ENCODE data around the gene SERTM2.
"Not testable (repeated sequence)": the region's sequence is repeated elsewhere in the genome, so short reads cannot be mapped to it uniquely, and the experiment has no call there.

SERTM2 gene

DNA sequence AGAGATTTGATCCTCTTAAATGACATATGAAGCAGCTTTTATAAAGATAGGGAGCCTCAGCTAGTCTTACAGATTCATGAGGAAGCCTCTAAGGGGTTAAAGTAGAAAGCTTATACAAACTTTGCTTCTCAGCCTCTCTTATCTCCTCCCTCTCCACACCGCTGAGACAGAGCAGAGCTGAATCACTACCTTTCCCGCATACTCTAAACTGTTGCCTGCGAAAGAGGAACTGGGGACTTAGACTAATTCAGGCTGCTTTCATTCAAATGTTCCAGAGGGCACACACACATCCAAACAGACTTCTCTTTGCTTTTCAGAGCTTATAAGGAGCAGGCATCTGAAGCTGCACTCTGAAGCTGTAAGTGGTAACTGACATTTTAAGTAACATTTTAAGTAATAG is at the start of gene SERTM2:
TSS of gene SERTM2 (plus strand) at position 169 of the 400 bp plus-strand sequence. CDS start 7,213 bp downstream, outside the sequence.
- DNase-seq (ENCODE audit: low read depth) = no peak

DNA sequence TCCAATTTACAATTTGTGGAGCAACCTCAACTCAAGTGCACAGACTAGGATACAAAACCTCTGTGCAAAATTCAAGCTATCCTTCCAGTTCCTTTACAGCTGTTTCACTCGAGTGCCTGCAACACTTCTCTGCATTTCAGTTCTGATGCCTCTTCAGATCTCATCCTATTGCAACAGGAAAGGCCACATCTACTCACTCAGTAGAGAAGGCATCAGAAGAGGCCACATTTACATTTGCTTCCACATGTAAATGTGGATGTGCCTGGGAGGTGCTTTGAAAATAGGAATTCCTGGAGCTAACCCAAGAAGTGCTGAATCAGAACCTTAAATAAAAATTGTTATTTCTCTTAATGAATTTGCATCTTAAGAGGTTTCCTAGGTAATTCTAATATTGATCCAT is 45.8 kb upstream of the SERTM2 start:
- no peak for DNase-seq (ENCODE audit: low read depth)

DNA sequence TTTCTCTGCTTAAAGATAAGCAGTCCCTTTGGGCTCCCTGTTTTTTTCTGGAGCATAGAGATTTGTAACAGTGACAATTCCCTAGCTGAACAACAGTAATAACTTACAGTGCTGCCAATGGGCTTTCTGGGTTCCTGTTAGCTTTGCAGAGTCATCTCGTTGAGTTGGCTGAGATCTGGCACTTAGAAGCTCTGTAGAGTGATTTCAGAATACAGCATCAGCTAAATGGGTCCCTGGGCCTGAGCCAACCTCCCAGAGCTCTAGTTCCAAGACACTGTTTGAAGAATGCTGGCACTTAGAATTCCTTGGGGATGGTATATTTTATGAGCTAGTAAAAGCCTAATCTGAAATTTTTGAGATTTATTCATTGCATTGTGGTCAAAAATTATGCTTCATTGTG is 43.5 kb upstream of the SERTM2 start:
- peak; percentile 6 for DNase-seq (ENCODE audit: low read depth)

DNA sequence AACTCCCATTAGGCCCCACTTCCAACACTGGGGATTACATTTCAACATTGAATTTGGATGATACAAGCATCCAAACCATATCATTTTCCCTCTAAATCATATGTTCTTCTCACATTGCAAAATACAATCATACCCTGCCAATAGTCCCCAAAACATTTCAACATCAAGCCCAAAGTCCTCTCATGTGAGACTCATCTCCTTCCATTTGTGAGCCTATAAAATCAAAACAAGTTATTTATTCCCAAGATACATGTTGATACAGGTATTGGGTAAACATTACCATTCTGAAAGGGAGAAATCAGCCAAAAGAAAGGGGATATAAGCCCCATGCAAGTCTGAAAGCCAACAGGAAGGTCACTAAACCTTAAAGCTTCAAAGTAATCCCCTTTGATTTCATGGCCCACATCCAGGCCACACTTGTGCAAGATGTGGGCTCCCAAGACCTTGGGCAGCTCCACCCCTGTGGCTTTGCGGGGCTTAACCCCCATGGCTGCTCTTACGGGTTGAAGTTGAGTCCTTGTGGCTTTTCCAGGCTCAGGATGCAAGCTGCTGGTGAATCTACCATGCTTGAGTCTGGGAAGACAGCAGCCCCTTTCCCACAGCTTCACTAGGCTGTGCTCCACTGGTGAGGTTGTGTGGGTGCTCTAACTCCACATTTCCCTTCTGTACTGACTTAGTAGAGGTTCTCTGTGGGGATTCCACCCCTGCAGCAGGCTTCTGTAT is 40.6 kb upstream of the SERTM2 start:
- DNase-seq (ENCODE audit: low read depth) = no peak

DNA sequence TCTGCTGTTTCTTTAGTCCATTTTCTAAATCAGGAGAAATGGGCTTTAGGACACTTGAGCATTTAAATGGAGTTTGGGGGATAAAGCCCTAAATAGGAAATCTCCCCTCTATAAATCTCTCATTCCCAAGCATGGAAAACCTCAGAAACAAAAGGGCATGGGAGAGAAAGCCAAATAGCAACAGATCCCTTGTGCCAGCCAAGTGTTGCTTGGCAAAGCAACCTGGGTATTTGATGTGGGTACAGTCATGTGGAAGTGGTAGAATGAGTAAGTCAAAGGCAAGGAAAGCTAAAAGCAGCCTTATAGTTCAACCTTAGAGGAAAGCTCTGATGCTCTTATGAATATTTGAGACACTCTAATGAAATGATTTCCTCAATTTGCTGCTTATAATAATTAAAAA is 29.5 kb upstream of the SERTM2 start:
- DNase-seq (ENCODE audit: low read depth) = no peak

DNA sequence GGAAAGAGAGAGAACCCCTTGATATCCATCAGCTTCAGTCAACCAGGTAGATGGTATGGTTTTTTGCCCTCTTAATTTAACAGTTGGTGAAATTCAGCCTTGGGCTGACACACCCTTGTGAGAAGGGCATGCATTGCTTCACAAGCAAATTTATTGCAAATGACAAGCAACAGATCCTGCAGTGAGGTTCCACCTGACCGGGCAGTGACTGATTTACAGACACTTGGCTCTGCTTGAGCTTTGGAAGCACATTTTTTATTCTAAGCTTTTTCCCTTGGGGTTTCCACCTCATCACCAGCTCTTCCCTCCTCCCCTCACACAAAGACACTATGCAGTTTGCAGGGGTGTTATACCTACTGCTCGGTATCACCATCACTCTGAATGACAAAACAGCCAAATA is 28.3 kb upstream of the SERTM2 start:
- DNase-seq (ENCODE audit: low read depth) = no peak

DNA sequence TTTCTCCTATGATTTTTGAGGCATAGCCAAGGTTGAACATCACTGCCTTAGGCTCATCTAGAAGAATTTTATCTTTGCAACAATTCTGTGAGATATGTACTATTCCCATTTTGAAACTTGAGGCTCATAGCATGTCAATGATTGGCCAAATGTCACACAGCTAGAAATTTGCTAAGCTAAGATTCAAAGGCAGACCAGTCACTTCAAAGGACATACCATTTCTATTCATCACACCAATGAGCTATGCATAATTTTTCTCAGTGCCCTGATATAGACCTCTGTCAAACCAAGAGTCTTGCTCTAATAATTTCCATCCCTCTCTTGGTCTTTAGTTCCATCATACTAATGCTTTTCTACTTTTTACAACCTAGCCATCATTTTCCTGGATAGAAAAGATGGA is 27.6 kb upstream of the SERTM2 start:
- no peak for DNase-seq (ENCODE audit: low read depth)

DNA sequence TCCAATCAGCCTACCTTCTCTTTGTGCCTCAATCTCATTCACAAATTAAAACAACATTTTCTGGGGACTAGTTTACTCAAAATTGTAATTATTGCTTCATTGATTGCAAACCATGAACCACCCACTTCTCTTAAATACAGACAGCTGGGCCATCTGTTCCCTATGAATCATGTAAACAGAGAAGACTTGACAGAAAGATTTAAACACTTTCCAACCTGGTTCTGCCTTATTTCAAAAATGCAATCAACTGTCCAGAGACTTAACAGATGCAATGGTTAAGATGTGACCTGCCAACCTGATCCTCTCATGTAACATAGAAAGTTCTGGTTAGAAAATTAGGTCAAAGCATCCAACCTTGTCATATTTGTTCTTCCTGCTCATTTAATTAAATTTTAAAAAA is 20.8 kb upstream of the SERTM2 start:
- no peak for DNase-seq (ENCODE audit: low read depth)

DNA sequence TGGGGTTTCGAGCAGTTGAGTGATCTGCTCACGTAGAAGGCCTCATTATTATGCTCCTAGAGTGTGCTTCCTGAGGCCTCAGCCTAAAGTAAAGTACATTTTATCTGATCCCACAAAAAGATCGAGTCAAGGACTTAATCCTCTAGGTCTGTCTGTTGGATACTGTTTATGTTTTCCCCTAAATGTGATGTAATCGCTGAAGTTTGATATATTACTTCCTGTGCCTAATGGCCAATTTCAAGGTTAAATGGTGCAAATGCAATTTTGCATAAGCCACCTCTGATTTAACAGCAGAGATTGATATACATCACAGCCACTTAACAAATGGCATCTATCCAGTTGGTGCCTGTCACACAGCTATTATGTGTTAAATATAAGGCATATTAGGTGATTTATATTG is 19.4 kb upstream of the SERTM2 start:
- DNase-seq (ENCODE audit: low read depth) = no peak

DNA sequence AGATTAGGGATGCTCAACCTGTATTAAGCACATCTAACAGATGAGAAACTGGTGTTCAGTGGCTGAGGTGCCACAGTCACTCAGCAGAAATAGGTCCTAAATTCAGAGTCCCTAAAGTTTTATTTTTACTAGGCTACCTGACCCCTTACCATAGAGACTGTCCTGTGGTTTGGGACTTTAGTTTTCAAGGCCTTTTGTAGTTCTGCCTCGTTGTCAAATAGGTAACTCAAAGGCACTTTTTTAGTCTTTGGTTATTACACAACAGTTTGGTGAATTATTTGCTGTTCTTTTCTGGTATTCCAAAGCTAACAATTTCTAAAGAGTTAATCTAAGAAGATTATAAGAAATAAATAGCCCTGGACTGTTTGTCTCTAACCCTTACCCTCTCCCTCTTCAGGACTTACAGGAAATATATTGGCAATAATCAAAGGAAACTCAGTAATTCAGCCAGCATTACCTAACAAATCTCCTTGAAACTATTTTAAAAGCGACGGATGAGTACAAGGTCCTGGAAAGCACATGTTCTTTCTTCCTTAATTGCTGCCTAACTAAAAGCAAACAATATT is 12.8 kb upstream of the SERTM2 start:
- DNase-seq (ENCODE audit: low read depth) = no peak

DNA sequence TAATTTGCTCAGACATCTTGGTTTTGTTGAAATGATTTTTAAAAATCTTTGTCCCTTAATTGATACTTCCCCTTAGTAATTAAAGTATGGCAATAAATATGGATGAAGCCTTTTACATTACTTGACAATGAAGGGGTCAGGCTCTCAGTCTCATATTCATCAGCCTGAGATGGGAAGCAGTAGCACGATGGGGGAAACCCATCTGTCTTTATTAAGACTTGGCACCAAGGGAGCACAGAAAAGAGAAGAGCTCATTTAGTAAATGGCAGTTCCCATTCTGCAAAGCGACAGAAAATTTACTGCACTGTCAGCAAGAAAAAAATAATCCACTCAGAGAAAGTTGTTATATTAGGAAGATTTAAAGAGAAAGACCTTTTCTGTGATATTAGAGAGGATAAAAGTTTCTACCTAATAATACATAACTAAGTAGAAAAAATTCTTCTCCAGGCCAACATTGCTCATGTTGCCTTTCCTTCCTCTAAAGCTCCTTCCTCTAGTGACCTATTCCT is 7.9 kb upstream of the SERTM2 start:
- DNase-seq (ENCODE audit: low read depth) = no peak

DNA sequence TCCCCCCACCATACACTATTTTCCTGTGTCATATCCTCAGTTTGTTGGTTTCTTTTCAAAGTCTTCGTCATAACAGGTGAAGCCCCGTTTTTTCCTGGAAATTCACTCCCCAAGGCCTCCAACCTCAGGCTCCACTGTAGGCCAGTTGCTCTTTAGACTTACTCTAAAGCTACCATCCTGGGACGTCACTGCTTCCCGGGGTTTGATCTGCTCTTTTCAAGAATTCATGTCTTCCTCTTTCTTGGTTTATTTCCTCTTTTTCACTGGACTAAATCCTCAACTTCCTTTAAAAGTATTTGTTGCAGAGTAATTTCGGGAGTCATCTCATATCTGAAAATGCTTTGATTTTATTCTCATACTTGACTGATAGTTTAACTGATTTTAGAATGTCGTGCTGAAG is 6.5 kb upstream of the SERTM2 start:
- no peak for DNase-seq (ENCODE audit: low read depth)

DNA sequence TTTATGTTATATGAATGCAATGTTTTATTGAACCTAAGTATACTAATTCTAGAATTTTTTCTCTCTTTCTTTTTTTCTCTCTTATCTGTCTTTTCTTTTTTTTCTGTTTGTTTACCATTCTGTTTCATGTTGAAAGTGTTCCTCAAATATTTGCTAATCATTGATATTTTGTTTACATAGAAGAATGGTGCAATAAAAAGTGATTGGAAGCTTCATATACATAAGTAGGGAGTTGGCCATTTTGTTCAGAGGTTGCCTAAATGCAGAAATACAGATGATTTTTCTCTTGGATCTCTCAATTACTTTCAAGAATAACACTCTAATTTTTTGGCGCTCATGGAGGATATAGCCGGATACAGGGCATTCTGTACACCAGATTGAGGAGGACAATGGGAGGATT is 5.7 kb upstream of the SERTM2 start:
- no peak for DNase-seq (ENCODE audit: low read depth)

DNA sequence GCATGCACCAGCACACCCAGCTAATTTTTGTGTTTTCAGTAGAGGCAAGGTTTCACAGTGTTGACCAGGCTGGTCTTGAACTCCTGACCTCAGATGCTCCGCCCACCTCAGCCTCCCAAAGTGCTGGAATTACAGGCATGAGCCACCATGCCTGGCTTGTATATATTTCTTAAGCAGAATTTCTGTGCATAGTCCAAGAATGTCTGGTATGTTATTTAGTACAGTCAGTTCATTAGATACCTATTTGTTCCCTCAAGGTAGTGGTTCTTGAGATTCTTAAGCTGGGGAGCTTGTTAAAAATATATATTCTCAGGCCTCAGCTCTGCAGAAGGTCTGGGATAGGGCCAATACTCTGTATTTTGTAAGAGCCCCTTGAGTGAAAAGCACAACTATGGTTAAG is 4.6 kb upstream of the SERTM2 start:
- DNase-seq (ENCODE audit: low read depth) = no peak

DNA sequence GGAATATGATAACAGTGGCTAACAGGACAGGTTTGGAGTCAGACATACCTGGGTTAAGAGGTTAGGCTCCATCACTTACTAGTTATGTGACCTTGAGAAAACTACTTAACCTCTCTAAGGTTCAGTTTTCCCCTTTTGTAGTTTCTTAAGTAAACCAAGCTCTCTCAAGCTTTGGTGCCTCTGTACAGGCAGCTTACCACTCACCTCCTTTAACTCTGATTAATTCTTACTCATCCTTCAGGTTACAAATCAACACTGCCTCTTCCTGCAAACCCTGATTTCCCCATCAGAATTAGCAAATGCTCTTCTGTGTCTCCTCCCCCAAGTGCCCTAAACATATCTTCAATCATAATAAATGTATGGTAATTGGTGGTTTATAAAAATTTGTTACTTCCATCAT is 3.5 kb upstream of the SERTM2 start:
- no peak for DNase-seq (ENCODE audit: low read depth)

DNA sequence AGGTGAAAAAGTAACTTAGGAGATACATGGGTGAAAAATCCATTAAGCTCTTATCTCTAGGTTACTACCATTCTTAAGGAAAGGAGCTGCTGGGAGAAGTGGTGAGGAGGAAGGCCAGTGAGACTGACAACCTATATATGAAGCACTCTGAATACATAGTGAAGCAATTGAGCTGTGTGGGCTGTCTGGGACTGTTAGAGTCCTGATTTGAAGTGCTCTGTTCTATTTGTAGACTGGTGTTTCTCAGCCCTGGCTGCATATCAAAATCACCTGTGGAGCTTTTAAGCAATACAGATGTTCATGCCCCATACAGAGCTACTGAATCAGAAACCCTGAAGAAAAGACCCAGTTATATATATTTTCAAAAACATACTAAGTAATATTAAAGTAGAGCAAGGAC is 3.9 kb downstream of the SERTM2 start:
- DNase-seq (ENCODE audit: low read depth) = no peak

DNA sequence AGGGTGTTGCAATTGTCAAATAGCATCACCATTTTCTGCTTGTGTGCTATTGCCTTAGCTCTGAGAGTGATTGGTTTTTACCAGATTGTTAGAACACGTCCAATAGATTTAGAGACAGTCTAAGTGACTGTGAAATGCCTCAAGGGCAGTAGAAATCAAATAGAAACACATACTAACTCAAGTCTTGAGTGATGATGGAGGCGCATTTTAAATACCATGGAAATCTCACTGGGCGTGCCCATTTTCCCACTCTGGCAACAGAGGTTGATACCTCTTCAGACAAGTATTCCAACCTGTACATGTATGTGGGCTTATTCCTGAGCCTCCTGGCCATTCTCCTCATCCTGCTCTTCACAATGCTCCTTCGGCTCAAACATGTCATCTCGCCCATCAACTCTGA is 7.2 kb downstream of the SERTM2 start:
- no peak for DNase-seq (ENCODE audit: low read depth)

DNA sequence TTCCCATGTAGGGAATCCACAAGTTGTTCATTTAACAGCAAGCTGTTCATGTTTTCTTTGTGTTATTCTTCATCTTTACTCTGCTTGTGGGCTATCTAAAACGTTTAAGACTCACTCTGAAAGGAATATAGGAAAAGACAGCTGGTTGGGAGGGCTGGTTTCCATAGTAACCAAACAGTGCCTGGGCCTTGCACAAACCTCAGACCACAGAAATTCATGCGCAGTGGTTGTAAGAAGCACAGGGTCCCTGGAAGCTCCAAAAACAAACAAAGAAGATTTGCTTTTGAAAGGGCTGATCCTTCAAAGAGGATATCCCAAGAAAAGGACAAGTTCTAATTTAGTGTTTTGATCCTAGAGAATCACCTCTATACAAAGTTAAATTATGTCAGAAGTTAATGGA is 7.8 kb downstream of the SERTM2 start:
- DNase-seq (ENCODE audit: low read depth) = peak; percentile 25

DNA sequence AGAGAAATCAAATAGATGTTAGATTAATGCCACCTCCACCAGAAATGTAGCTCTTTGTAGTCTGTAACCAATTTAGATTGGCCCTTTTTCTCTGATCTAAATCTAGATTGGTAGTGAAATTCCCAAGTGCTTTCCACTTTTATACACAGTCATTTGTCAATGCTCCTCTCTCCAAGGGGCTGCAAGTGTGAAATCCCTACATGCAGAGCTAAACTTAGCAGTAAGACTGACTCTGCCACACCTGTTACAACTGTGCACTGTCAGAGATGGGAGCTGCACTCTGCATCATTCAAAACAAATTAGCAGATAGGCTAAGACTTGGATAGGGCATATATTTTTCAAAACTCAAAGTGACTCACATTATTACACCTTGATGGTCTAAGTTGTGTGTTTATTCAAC is 9.1 kb downstream of the SERTM2 start:
- no peak for DNase-seq (ENCODE audit: low read depth)

DNA sequence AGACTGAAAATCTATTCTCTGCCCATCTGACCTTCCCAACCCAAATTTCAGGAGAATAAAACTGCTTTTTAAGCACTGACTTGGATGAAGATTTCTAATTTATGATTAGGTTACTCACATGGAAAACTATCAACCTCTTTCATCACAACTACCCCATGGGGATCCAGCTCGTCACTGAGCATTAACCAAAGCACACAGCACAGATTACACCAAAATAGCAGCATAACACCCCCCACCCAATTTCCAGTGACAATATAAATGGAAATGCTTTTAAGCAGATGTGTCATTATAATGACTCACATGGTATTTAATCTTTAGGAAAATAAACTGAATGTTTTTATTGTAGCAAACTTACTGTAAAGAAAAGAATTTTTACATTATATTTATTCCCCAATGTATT is 9.7 kb downstream of the SERTM2 start:
- no peak for DNase-seq (ENCODE audit: low read depth)

DNA sequence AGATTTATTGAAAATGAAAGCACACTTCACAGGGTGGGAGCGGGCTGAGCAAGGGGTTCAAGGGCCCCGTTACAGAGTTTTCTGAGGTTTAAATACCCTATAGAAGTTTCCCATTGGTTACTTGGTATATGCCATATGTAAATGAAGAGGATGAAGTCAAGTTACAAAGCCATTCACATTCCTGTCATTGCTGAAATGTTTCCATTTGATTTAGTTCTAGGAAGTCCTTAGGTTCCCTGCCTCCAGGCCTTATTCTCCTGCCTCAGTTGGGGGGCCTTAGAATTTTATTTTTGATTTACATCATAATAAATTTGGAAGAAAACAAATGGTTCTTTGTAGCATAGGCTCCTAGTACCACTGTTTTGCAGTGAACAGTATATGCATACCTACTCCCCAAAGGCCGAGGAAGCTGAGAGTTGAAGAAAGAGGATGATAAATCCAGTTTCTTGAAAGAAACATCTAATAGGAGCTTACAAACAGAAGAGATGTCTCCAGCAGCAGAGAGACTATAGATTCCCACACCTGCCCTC is 31.8 kb downstream of the SERTM2 start:
- DNase-seq (ENCODE audit: low read depth) = no peak

DNA sequence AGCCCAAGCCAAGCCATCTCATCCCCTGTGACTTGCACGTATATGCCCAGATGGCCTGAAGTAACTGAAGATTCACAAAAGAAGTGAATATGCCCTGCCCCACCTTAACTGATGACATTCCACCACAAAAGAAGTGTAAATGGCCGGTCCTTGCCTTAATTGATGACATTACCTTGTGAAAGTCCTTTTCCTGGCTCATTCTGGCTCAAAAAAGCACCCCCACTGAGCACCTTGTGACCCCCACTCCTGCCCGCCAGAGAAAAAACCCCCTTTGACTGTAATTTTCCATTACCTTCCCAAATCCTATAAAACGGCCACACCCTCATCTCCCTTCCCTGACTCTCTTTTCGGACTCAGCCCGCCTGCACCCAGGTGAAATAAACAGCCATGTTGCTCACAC is 37.8 kb downstream of the SERTM2 start:
- DNase-seq (ENCODE audit: low read depth) = not testable (repeated sequence)

DNA sequence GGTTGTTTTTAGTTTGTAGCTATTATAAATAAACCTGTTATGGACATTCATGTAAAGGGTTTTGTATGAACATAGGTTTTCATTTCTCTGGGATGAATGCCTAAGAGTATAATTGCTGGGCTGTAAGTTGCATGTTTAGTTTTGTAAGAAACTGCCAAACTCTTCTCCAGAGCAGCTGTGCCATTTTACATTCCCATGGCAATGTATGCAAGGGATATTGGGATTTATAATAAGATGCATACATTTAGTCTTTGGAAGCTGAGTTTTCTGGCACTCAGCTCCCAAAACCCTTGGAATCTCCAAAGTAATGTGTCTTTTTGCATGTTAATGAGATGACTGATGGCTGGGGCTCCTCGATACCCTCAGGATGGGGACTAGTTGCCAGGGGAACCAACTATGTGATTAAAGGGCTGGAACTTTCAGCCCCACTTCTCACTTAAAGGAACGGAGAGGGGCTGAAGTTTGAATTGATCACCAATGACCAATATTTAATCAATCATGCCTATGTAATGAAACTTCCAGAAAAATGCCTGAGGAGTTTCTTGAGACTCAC is 44.0 kb downstream of the SERTM2 start:
- DNase-seq (ENCODE audit: low read depth) = no peak
